WTC11 (cell line): ENCODE data around the gene KCNIP3. TPM values are rescaled to one million over a fixed set of nuclear protein-coding genes. Genes with fewer than 3 reads are reported as not detected.

Experiments used
- ATAC-seq: fragments of 200-7000 bp; cut with Tn5 transposase; 2 replicates; pipeline ENCODE4 v1.10.0; 2021; ENCODE audit warnings: mild to moderate bottlenecking, moderate library complexity
- CTCF ChIA-PET: fragments of 300-600 bp; sonication (Branson Sonifier 250); formaldehyde crosslinking; loops from one replicate; lab custom pipeline; 2021; ENCODE audit warnings: antibody characterized with exemption; lab: Charles Lee
- POLR2A ChIA-PET: fragments of 350-600 bp; sonication (Branson Sonifier 250); formaldehyde crosslinking; loops from one replicate; lab custom pipeline; 2021; ENCODE audit warnings: antibody characterized with exemption; lab: Charles Lee
- DNase-seq: peaks from one replicate; pipeline ENCODE4 v3.0.0; 2021; ENCODE audit warnings: low spot score
- H3K27ac Mint-ChIP-seq: 2 replicates; pipeline ENCODE4 v1.8.0; 2021; ENCODE audit warnings: mixed read lengths
- H3K27me3 Mint-ChIP-seq: 2 replicates; pipeline ENCODE4 v1.8.0; 2021; ENCODE audit warnings: low read depth, mild to moderate bottlenecking, moderate library complexity, mixed read lengths
- H3K36me3 Mint-ChIP-seq: 2 replicates; pipeline ENCODE4 v1.8.0; 2021; ENCODE audit warnings: mixed read lengths
- H3K4me1 Mint-ChIP-seq: 2 replicates; pipeline ENCODE4 v1.8.0; 2022; ENCODE audit warnings: mixed read lengths
- H3K4me3 Mint-ChIP-seq: 2 replicates; pipeline ENCODE4 v1.8.0; 2021; ENCODE audit warnings: mild to moderate bottlenecking, moderate library complexity, mixed read lengths
- H3K9me3 Mint-ChIP-seq: 2 replicates; pipeline ENCODE4 v1.8.0; 2021; ENCODE audit warnings: mixed read lengths
- CREM ChIP-seq: sonication (generic); formaldehyde crosslinking; IDR thresholded peaks from 2 replicates; pipeline ENCODE4 v1.8.1; 2022; ENCODE audit warnings: mild to moderate bottlenecking, missing genetic modification reagents, moderate library complexity
- GABPB1 ChIP-seq: sonication (generic); formaldehyde crosslinking; IDR thresholded peaks from 2 replicates; pipeline ENCODE4 v1.8.1; 2023; ENCODE audit warnings: mild to moderate bottlenecking, missing genetic modification reagents
- ZNF416 ChIP-seq: fragments of 250-450 bp; sonication (Bioruptor Pico); IDR thresholded peaks from 2 replicates; pipeline ENCODE4 v1.9.0; 2021; ENCODE audit warnings: mild to moderate bottlenecking, inconsistent platforms
- total RNA-seq: library from RNA; stranded (reverse); gene quantifications from 3 replicates; pipeline ENCODE4 v1.2.3, GENCODE V29; 2021
- TF ChIP-seq, protein P1 (sequence below): sonication (generic); formaldehyde crosslinking; IDR thresholded peaks from 2 replicates; pipeline ENCODE4 v1.8.0; 2023; ENCODE audit warnings: missing genetic modification reagents, mild to moderate bottlenecking, borderline replicate concordance
- TF ChIP-seq, protein P2 (sequence below): sonication (generic); formaldehyde crosslinking; IDR thresholded peaks from 2 replicates; pipeline ENCODE4 v1.8.1; 2022; ENCODE audit warnings: missing genetic modification reagents, borderline replicate concordance
- TF ChIP-seq, protein P3 (sequence below): sonication (generic); formaldehyde crosslinking; IDR thresholded peaks from 2 replicates; pipeline ENCODE4 v1.8.0; 2023; ENCODE audit warnings: mild to moderate bottlenecking, missing genetic modification reagents

Gene KCNIP3
- total RNA-seq, 1 experiment from 2014 or later = 2.1 TPM

DNA sequence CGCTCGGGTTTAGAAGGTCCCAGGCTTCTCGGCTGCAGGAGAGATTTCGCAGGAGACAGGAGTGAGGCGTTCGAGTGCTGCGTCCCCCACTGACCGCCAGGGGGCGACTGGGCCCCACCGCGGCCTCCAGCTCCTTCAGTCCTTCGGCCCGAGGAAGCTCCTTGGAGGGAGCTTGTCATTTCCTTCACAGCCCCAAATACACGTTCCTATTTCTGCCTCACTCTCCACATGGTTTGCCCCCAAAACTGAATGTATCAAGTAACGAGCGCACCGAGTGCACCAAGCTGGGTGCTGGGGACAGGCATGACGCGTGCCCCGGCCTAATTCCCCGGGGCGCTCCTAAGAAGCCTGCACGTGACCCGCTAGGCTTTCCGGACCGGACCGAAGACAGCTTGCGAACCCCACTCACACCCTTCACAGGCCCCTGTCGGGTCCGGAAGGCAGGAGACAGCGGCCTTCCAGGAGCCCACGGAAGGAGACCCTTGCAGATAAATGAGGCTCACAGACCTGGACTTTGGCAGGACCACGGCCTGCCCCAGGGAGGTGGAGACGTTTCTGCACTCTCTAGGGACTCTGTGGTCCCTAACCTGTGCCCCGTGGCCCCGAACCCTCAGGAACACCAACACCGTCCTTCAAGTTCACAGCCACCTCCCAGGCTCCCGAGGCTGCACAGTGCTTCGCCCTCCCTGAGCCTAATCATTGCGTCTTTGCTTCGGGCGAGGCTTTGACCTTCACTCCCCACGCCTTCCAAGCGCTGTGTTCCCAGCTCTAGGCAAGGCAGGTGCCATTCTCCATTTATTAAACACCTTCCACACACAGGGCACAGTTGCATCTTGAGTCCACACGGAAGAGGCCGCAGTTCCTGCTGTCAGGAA, 92.3 kb downstream of the KCNIP3 start (continued):
- TF ChIP-seq, protein P1, sequence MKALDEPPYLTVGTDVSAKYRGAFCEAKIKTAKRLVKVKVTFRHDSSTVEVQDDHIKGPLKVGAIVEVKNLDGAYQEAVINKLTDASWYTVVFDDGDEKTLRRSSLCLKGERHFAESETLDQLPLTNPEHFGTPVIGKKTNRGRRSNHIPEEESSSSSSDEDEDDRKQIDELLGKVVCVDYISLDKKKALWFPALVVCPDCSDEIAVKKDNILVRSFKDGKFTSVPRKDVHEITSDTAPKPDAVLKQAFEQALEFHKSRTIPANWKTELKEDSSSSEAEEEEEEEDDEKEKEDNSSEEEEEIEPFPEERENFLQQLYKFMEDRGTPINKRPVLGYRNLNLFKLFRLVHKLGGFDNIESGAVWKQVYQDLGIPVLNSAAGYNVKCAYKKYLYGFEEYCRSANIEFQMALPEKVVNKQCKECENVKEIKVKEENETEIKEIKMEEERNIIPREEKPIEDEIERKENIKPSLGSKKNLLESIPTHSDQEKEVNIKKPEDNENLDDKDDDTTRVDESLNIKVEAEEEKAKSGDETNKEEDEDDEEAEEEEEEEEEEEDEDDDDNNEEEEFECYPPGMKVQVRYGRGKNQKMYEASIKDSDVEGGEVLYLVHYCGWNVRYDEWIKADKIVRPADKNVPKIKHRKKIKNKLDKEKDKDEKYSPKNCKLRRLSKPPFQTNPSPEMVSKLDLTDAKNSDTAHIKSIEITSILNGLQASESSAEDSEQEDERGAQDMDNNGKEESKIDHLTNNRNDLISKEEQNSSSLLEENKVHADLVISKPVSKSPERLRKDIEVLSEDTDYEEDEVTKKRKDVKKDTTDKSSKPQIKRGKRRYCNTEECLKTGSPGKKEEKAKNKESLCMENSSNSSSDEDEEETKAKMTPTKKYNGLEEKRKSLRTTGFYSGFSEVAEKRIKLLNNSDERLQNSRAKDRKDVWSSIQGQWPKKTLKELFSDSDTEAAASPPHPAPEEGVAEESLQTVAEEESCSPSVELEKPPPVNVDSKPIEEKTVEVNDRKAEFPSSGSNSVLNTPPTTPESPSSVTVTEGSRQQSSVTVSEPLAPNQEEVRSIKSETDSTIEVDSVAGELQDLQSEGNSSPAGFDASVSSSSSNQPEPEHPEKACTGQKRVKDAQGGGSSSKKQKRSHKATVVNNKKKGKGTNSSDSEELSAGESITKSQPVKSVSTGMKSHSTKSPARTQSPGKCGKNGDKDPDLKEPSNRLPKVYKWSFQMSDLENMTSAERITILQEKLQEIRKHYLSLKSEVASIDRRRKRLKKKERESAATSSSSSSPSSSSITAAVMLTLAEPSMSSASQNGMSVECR (CRISPR knock-in tag) = no peak
- no peak for TF ChIP-seq CREM (CRISPR knock-in tag)

DNA sequence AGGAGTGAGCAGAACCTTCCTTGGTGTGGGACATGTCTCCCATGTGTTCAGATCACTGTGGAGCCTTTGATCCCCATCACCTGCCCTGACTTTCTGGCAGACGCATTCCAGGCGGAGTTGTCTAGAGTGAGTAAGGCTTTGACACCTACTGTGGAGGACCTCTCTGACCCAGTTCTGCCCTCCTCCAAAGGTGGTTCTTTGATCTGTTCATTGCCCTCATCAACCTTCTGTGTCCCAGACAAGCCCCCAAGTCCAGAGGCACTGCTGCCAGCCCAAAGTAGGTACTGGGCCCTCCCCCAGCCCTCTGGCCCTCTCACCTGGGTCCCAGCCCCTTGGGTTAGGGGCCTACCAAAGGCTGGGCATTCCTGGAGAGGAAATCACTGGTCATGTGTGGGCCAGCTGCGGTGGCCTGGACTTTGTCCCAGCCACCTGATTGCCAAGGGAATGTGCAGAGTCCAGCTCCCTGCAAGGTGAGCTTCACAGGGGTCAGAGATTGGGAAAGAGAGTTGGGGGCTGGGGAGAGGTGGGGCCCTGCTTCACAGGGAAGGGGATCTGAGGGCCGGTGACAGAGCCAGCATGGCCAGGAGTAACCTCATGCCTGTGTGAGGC, 93.2 kb downstream of the KCNIP3 start:
- CTCF ChIA-PET = interaction anchor here (1.5 kb wide), 1 partner anchor 44 kb away, joined by 3 read pairs; no protein-coding TSS in a partner anchor
- ATAC-seq (no peak), DNase-seq (no peak)
- Mint-ChIP-seq H3K36me3 (no peaks in the 10 kb centered on the region), H3K27ac (no peak overlapping the region), H3K27me3 (peaks cover 18% of the 10 kb centered on the region), H3K4me1 (no peaks in the 10 kb centered on the region), H3K4me3 (no peak overlapping the region), H3K9me3 (no peaks in the 10 kb centered on the region)
- TF ChIP-seq, protein P2, sequence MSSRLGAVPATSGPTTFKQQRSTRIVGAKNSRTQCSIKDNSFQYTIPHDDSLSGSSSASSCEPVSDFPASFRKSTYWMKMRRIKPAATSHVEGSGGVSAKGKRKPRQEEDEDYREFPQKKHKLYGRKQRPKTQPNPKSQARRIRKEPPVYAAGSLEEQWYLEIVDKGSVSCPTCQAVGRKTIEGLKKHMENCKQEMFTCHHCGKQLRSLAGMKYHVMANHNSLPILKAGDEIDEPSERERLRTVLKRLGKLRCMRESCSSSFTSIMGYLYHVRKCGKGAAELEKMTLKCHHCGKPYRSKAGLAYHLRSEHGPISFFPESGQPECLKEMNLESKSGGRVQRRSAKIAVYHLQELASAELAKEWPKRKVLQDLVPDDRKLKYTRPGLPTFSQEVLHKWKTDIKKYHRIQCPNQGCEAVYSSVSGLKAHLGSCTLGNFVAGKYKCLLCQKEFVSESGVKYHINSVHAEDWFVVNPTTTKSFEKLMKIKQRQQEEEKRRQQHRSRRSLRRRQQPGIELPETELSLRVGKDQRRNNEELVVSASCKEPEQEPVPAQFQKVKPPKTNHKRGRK (CRISPR knock-in tag) = no peak
- TF ChIP-seq, protein P1 (CRISPR knock-in tag) = no peak
- TF ChIP-seq ZNF416 (CRISPR knock-in tag) (no peak), GABPB1 (CRISPR knock-in tag) (peak; percentile 20; the same call in 1 of the 2 replicates)
- TF ChIP-seq, protein P3, sequence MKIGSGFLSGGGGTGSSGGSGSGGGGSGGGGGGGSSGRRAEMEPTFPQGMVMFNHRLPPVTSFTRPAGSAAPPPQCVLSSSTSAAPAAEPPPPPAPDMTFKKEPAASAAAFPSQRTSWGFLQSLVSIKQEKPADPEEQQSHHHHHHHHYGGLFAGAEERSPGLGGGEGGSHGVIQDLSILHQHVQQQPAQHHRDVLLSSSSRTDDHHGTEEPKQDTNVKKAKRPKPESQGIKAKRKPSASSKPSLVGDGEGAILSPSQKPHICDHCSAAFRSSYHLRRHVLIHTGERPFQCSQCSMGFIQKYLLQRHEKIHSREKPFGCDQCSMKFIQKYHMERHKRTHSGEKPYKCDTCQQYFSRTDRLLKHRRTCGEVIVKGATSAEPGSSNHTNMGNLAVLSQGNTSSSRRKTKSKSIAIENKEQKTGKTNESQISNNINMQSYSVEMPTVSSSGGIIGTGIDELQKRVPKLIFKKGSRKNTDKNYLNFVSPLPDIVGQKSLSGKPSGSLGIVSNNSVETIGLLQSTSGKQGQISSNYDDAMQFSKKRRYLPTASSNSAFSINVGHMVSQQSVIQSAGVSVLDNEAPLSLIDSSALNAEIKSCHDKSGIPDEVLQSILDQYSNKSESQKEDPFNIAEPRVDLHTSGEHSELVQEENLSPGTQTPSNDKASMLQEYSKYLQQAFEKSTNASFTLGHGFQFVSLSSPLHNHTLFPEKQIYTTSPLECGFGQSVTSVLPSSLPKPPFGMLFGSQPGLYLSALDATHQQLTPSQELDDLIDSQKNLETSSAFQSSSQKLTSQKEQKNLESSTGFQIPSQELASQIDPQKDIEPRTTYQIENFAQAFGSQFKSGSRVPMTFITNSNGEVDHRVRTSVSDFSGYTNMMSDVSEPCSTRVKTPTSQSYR (CRISPR knock-in tag) = no peak
- POLR2A ChIA-PET = no interaction called here
